A172 (cell line): Measurements from ENCODE around the gene SEMA4C. TPM values are rescaled to one million over a fixed set of nuclear protein-coding genes. Genes with fewer than 3 reads are reported as not detected.
A peak's percentile ranks its signal among the peaks of the same experiment; 100 is the strongest.
"Not testable (repeated sequence)": the region's sequence is repeated elsewhere in the genome, so short reads cannot be mapped to it uniquely, and the experiment has no call there.

ENCODE experiments used
- DNase-seq: peaks from one replicate; pipeline ENCODE4 v3.0.0-alpha.2; 2015; ENCODE audit warnings: low spot score
- total RNA-seq: library from RNA; depleted of rRNA; stranded (reverse); fragments of >200 nt; shearing (Covaris generic); gene quantifications from 2 replicates; pipeline ENCODE4 v1.2.3, GENCODE V29; 2014

The SEMA4C gene
- total RNA-seq, 1 experiment from 2014 or later = 40.1 TPM

- DNase-seq = peak; percentile 16
Measured at GRCh38 chr2:96898641-96899412, 28.9 kb upstream of the SEMA4C start.

- DNase-seq = no peak
Measured at GRCh38 chr2:96898135-96898505, 28.2 kb upstream of the SEMA4C start.

- no peak for DNase-seq
Measured at GRCh38 chr2:96897491-96898134, 27.7 kb upstream of the SEMA4C start.

- DNase-seq = no peak
Measured at GRCh38 chr2:96895746-96896651, 26.1 kb upstream of the SEMA4C start.

GRCh38 chr2:96895032-96895745 lies 25.3 kb upstream of the SEMA4C start:
- no peak for DNase-seq

GRCh38 chr2:96894151-96894531 lies 24.3 kb upstream of the SEMA4C start:
- DNase-seq = no peak

GRCh38 chr2:96893289-96894150 lies 23.6 kb upstream of the SEMA4C start:
- DNase-seq = no peak

GRCh38 chr2:96891591-96892333 lies 21.9 kb upstream of the SEMA4C start:
- no peak for DNase-seq

- no peak for DNase-seq
Measured at GRCh38 chr2:96890726-96891385, 21.0 kb upstream of the SEMA4C start.

- DNase-seq = no peak
Measured at GRCh38 chr2:96890252-96890651, 20.4 kb upstream of the SEMA4C start.

GRCh38 chr2:96889502-96889901 lies 19.6 kb upstream of the SEMA4C start:
- not testable (repeated sequence) for DNase-seq

- no peak for DNase-seq
Measured at GRCh38 chr2:96888072-96889011, 18.5 kb upstream of the SEMA4C start.

GRCh38 chr2:96887493-96888012 lies 17.7 kb upstream of the SEMA4C start:
- DNase-seq = no peak

- no peak for DNase-seq
Measured at GRCh38 chr2:96885432-96886347, 15.8 kb upstream of the SEMA4C start.

- no peak for DNase-seq
Measured at GRCh38 chr2:96884299-96885094, 14.6 kb upstream of the SEMA4C start.

- DNase-seq = no peak
Measured at GRCh38 chr2:96883306-96883705, 13.4 kb upstream of the SEMA4C start.
